HUES6 (cell line): Measurements from ENCODE around the gene USP31.

Source experiments
- H3K27ac ChIP-seq: 2 replicates; pipeline ENCODE4 v1.7.0; 2013; ENCODE audit warnings: low read depth, mild to moderate bottlenecking, low read length, inconsistent platforms
- H3K27me3 ChIP-seq: 2 replicates; pipeline ENCODE4 v1.6.1; 2013; ENCODE audit warnings: low read length; ENCODE audit not compliant: control insufficient read depth, insufficient read depth
- H3K36me3 ChIP-seq: 2 replicates; pipeline ENCODE4 v1.6.1; 2013; ENCODE audit warnings: low read length; ENCODE audit not compliant: control insufficient read depth, insufficient read depth
- H3K4me1 ChIP-seq: 2 replicates; pipeline ENCODE4 v1.6.1; 2013; ENCODE audit warnings: low read length; ENCODE audit not compliant: control insufficient read depth, insufficient read depth
- H3K4me3 ChIP-seq: 2 replicates; pipeline ENCODE4 v1.5.1; 2013; ENCODE audit warnings: low read depth, low read length
- H3K9ac ChIP-seq: one replicate; pipeline ENCODE4 v1.6.1; 2013; ENCODE audit warnings: mild to moderate bottlenecking, low read length
- H3K9me3 ChIP-seq: 2 replicates; pipeline ENCODE4 v1.6.1; 2013; ENCODE audit warnings: low read depth, low read length; ENCODE audit not compliant: control insufficient read depth, insufficient read depth

Gene USP31

DNA sequence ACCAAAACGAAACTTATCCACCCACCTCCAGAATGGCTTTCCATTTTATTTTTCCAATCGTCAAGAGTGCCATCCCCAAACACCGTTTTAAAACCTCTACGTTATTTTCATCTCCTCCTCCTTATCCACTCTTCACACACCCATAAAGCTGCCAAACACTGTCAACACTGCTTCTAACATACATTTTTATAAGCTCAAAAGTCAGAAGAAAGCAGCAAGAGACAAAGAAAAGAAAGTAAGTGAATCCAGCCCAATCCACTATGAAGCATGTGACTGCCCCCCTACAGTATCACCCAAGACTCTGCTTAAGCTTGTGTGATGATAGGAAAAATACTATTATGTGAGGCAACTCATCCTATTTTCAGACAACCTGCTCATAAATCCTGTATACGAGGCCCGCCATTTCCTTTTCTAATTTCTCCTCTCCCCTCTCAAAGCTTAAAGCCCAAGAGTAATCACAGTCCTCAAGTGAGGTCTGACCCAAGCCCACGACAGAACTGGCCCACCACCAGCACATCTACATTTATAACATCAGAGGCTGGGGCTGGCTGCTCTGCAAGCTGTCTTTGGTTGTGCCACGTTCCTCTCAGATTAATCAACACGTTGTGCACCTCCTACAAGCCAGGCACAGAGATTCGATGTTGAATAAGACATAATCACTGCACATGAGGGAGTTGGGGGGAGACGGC lies 16.3 kb downstream of the USP31 start:
- 0 out of 2 replicates have a peak, but pooled peaks cover 6% of the 10 kb centered on the region for H3K9me3 ChIP-seq
- no peak overlapping the region for H3K4me3 ChIP-seq
- no peaks in the 10 kb centered on the region for H3K36me3 ChIP-seq
- H3K4me1 ChIP-seq = peaks cover 23% of the 10 kb centered on the region
- no peaks in the 10 kb centered on the region for H3K27me3 ChIP-seq
- H3K9ac ChIP-seq = no peak overlapping the region
- H3K27ac ChIP-seq = no peak overlapping the region

GRCh38 chr16:23131931-23132621 lies 17.2 kb downstream of the USP31 start:
- H3K27ac ChIP-seq = no peak overlapping the region
- no peaks in the 10 kb centered on the region for H3K27me3 ChIP-seq
- H3K36me3 ChIP-seq = no peaks in the 10 kb centered on the region
- no peak overlapping the region for H3K4me3 ChIP-seq
- H3K9me3 ChIP-seq = 0 out of 2 replicates have a peak, but pooled peaks cover 6% of the 10 kb centered on the region
- H3K9ac ChIP-seq = no peak overlapping the region
- H3K4me1 ChIP-seq = peaks cover 23% of the 10 kb centered on the region

GRCh38 chr16:23131436-23131835 lies 17.8 kb downstream of the USP31 start:
- Histone ChIP-seq H3K4me1 (peaks cover 23% of the 10 kb centered on the region), H3K27ac (no peak overlapping the region), H3K36me3 (no peaks in the 10 kb centered on the region), H3K9ac (no peak overlapping the region), H3K27me3 (no peaks in the 10 kb centered on the region), H3K4me3 (no peak overlapping the region), H3K9me3 (0 out of 2 replicates have a peak, but pooled peaks cover 3% of the 10 kb centered on the region)

- H3K4me1 ChIP-seq = peaks cover 23% of the 10 kb centered on the region
- no peak overlapping the region for H3K9ac ChIP-seq
- no peaks in the 10 kb centered on the region for H3K27me3 ChIP-seq
- no peak overlapping the region for H3K27ac ChIP-seq
- H3K4me3 ChIP-seq = no peak overlapping the region
- H3K9me3 ChIP-seq = 0 out of 2 replicates have a peak, but pooled peaks cover 3% of the 10 kb centered on the region
- H3K36me3 ChIP-seq = no peaks in the 10 kb centered on the region
Observed at GRCh38 chr16:23131036-23131435, 18.2 kb downstream of the USP31 start.

GRCh38 chr16:23129686-23130085 lies 19.6 kb downstream of the USP31 start:
- no peak overlapping the region for H3K9ac ChIP-seq
- no peaks in the 10 kb centered on the region for H3K27me3 ChIP-seq
- H3K27ac ChIP-seq = no peak overlapping the region
- H3K4me1 ChIP-seq = peaks cover 35% of the 10 kb centered on the region
- no peaks in the 10 kb centered on the region for H3K36me3 ChIP-seq
- no peaks in the 10 kb centered on the region for H3K9me3 ChIP-seq
- no peak overlapping the region for H3K4me3 ChIP-seq

DNA sequence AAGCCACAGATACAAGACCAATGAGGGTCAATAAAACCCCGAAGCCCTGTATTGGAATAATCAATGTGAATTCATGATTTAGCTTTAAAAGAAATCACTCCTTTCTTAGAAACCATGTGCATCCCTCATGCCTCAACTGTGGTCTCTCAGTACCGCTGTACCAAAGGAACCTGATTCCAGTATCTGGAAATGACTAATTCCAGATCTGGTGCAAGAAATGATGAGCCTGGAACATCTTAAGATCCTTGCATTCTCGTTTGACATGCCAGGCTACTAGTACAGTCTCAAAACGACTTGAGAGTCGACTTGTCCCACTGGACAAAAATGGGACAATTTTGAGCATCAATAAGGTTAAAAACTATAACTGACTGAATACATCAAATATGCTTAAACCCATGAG lies 21.2 kb downstream of the USP31 start:
- H3K9ac ChIP-seq = no peak overlapping the region
- H3K27me3 ChIP-seq = no peaks in the 10 kb centered on the region
- H3K4me1 ChIP-seq = peaks cover 28% of the 10 kb centered on the region
- no peaks in the 10 kb centered on the region for H3K36me3 ChIP-seq
- no peak overlapping the region for H3K4me3 ChIP-seq
- H3K27ac ChIP-seq = no peak overlapping the region
- H3K9me3 ChIP-seq = no peaks in the 10 kb centered on the region

DNA sequence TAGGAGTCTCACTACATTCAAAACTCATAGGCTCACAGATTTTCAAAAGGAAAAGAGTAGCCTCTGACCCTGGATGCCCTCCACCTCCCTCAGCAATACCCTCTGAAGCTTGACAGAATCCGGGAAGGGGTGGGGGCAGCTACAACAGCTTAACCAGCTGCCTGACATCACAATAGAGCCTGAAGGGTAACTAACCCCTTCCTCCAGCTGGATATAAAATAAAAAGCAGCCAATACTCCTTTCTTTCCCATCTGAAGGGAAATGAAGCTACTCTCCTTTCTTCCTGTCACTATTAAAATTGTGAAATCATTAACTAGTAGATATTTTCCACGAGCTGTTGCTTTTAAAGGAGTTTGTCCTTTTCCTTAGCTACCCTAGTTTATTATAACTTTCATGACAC lies 24.0 kb downstream of the USP31 start:
- H3K4me1 ChIP-seq = peaks cover 32% of the 10 kb centered on the region
- H3K9me3 ChIP-seq = no peaks in the 10 kb centered on the region
- H3K36me3 ChIP-seq = no peaks in the 10 kb centered on the region
- no peak overlapping the region for H3K4me3 ChIP-seq
- no peak overlapping the region for H3K9ac ChIP-seq
- H3K27ac ChIP-seq = no peak overlapping the region
- H3K27me3 ChIP-seq = no peaks in the 10 kb centered on the region

DNA sequence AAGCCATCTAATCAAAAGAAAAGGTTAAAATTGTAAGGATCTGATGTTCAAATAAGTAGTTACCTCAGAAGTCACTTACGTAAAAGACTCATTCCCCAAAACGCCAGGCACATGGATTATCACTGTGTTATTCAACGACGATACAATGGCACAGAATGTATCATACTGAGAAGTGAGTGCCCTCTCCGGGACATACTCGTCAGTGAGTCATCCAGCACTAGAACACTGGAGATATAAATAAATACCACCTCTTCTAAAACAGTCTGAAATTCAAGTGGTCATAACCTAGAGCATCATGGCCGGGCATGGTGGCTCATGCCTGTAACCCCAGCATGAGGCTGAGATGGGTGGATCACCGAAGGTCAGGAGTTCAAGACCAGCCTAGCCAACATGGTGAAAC lies 24.9 kb downstream of the USP31 start:
- no peak overlapping the region for H3K27ac ChIP-seq
- no peak overlapping the region for H3K9ac ChIP-seq
- no peaks in the 10 kb centered on the region for H3K27me3 ChIP-seq
- H3K9me3 ChIP-seq = no peaks in the 10 kb centered on the region
- H3K36me3 ChIP-seq = no peaks in the 10 kb centered on the region
- H3K4me1 ChIP-seq = peaks cover 36% of the 10 kb centered on the region
- no peak overlapping the region for H3K4me3 ChIP-seq

GRCh38 chr16:23122144-23122543 lies 27.1 kb downstream of the USP31 start:
- Histone ChIP-seq H3K9me3 (no peaks in the 10 kb centered on the region), H3K4me1 (peaks cover 37% of the 10 kb centered on the region), H3K4me3 (no peak overlapping the region), H3K27me3 (no peaks in the 10 kb centered on the region), H3K36me3 (no peaks in the 10 kb centered on the region), H3K27ac (no peak overlapping the region), H3K9ac (no peak overlapping the region)

DNA sequence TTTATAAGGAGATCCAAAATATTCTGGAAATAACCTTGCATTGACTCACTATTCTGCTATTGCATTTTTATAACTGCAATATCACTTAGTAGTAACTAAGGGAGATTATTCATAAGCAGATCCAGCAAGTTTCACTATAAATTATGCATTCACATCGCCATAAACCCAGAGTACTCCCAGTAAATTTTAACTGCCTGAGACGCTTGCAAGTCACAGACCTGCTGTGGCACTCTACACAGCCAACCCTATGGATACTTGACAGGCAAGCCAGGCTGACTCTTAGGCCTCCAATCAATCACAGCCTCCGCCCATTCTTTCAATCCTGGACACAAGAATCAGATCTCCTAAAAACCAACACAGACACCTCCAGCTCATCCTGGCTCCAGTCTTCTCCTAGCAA lies 28.2 kb downstream of the USP31 start:
- H3K27me3 ChIP-seq = no peaks in the 10 kb centered on the region
- no peak overlapping the region for H3K4me3 ChIP-seq
- H3K27ac ChIP-seq = no peak overlapping the region
- H3K4me1 ChIP-seq = peaks cover 39% of the 10 kb centered on the region
- no peak overlapping the region for H3K9ac ChIP-seq
- no peaks in the 10 kb centered on the region for H3K9me3 ChIP-seq
- H3K36me3 ChIP-seq = no peaks in the 10 kb centered on the region

GRCh38 chr16:23120562-23120961 lies 28.7 kb downstream of the USP31 start:
- no peak overlapping the region for H3K27ac ChIP-seq
- H3K4me3 ChIP-seq = no peak overlapping the region
- no peaks in the 10 kb centered on the region for H3K27me3 ChIP-seq
- peaks cover 36% of the 10 kb centered on the region for H3K4me1 ChIP-seq
- no peaks in the 10 kb centered on the region for H3K9me3 ChIP-seq
- no peaks in the 10 kb centered on the region for H3K36me3 ChIP-seq
- H3K9ac ChIP-seq = no peak overlapping the region
